Subcutaneous abdominal adipose tissue (tissue), 5 donors: ENCODE measurements around the gene TGM3.

Source experiments
- H3K27ac ChIP-seq: one replicate; pipeline ENCODE4 v1.7.0; 2013; ENCODE audit warnings: low read depth, mild to moderate bottlenecking, inconsistent platforms, low read length, moderate library complexity
- H3K27me3 ChIP-seq, 5 donors: one replicate each; pipeline ENCODE4 v1.7.0; 2013; ENCODE audit warnings: low read length in 5 of 5, inconsistent platforms in 1 of 5; ENCODE audit not compliant: control insufficient read depth in 5 of 5, insufficient read depth in 4 of 5
- H3K36me3 ChIP-seq, 5 donors: one replicate each; pipeline ENCODE4 v1.7.0; 2013; ENCODE audit warnings: low read length in 5 of 5; ENCODE audit not compliant: control insufficient read depth in 5 of 5, insufficient read depth in 5 of 5
- H3K4me1 ChIP-seq, 5 donors: one replicate each; pipeline ENCODE4 v1.7.0; 2013; ENCODE audit warnings: low read length in 5 of 5, mild to moderate bottlenecking in 3 of 5, moderate library complexity in 1 of 5; ENCODE audit not compliant: control insufficient read depth in 5 of 5, insufficient read depth in 5 of 5
- H3K4me3 ChIP-seq, 5 donors: one replicate each; pipeline ENCODE4 v1.7.0; 2013; ENCODE audit warnings: low read length in 5 of 5, low read depth in 1 of 5
- H3K9ac ChIP-seq, 5 donors: one replicate each; pipeline ENCODE4 v1.7.0; 2013; ENCODE audit warnings: low read length in 5 of 5, mild to moderate bottlenecking in 4 of 5, moderate library complexity in 3 of 5
- H3K9me3 ChIP-seq, 5 donors: one replicate each; pipeline ENCODE4 v1.7.0; 2013; ENCODE audit warnings: low read length in 5 of 5; ENCODE audit not compliant: control insufficient read depth in 5 of 5
- donor health status: healthy.
- donor health status: healthy.
- donor health status: healthy.
- donor health status: healthy.
- donor health status: healthy.

The TGM3 gene

DNA sequence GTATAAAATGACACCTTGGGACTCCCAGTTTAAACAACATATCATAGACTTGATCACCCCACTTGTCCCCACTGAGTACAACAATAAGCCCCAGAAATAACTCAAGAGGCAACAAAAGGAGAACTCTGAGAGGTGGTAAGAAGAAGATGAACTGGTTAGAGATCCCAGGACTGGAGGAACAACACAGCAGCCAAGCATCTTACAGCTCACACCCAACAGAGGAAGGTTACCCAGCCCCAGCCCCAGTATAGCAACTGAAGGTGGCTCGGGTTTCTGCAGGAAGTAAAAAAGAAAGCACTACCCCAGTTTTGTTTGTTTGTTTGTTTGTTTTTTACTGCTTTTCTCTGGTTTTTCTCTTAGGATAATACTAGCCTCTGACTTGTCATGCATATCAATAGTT lies 67.8 kb downstream of the TGM3 start:
- Histone ChIP-seq H3K36me3 (no peaks in the 10 kb centered on the region), H3K9ac (no peak overlapping the region), H3K27me3 (peaks cover 0 to 2% (median 0%) of the 10 kb centered on the region in 5 donors), H3K27ac (no peak overlapping the region), H3K4me3 (no peak overlapping the region), H3K9me3 (peaks cover 0 to 14% (median 3%) of the 10 kb centered on the region in 5 donors), H3K4me1 (peaks cover 0 to 5% (median 0%) of the 10 kb centered on the region in 5 donors)

DNA sequence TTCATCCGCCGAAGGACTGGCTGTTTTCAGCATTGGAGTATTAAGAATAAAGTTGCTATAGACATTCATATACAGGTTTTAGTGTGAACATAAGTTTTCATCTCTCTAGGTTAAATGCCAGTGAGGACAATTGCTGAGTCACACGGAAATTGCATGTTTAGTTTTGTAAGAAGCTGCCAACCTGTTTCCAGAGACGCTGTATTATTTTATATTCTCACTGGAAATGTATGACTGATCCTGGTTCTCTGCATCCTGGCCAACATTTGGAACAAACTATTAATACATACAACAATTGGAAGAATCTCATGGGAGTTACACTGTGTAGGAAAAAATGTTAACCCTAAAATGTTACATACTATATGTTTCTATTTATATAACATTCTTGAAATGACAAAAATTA lies 68.2 kb downstream of the TGM3 start:
- H3K4me3 ChIP-seq, result no peak overlapping the region
- H3K36me3 ChIP-seq, result no peaks in the 10 kb centered on the region
- H3K9me3 ChIP-seq, result peaks cover 0 to 17% (median 3%) of the 10 kb centered on the region in 5 donors
- peaks cover 0 to 2% (median 0%) of the 10 kb centered on the region in 5 donors for H3K27me3 ChIP-seq
- peaks cover 0 to 5% (median 0%) of the 10 kb centered on the region in 5 donors for H3K4me1 ChIP-seq
- H3K9ac ChIP-seq, result no peak overlapping the region
- no peak overlapping the region for H3K27ac ChIP-seq

GRCh38 chr20:2365091-2365490 lies 69.3 kb downstream of the TGM3 start:
- Histone ChIP-seq H3K9me3 (peaks cover 0 to 17% (median 3%) of the 10 kb centered on the region in 5 donors), H3K9ac (no peak overlapping the region), H3K4me3 (no peak overlapping the region), H3K4me1 (peaks cover 0 to 5% (median 0%) of the 10 kb centered on the region in 5 donors), H3K27me3 (peaks cover 0 to 2% (median 0%) of the 10 kb centered on the region in 5 donors), H3K27ac (no peak overlapping the region), H3K36me3 (no peaks in the 10 kb centered on the region)

- no peaks in the 10 kb centered on the region for H3K36me3 ChIP-seq
- H3K27ac ChIP-seq, result no peak overlapping the region
- H3K4me1 ChIP-seq, result peaks cover 0 to 5% (median 0%) of the 10 kb centered on the region in 5 donors
- H3K9me3 ChIP-seq, result peaks cover 0 to 17% (median 3%) of the 10 kb centered on the region in 5 donors
- no peak overlapping the region for H3K4me3 ChIP-seq
- peaks cover 0 to 2% (median 0%) of the 10 kb centered on the region in 5 donors for H3K27me3 ChIP-seq
- no peak overlapping the region for H3K9ac ChIP-seq
Observed at GRCh38 chr20:2365666-2366065, 69.9 kb downstream of the TGM3 start.

GRCh38 chr20:2368621-2369020 lies 72.8 kb downstream of the TGM3 start:
- Histone ChIP-seq H3K27me3 (peaks cover 0 to 8% (median 6%) of the 10 kb centered on the region in 5 donors), H3K4me1 (peaks cover 0 to 3% (median 0%) of the 10 kb centered on the region in 5 donors), H3K4me3 (no peak overlapping the region), H3K9me3 (peaks cover 0 to 6% (median 0%) of the 10 kb centered on the region in 5 donors), H3K9ac (no peak overlapping the region), H3K36me3 (no peaks in the 10 kb centered on the region), H3K27ac (no peak overlapping the region)

- Histone ChIP-seq H3K27me3 (peaks cover 0 to 11% (median 8%) of the 10 kb centered on the region in 5 donors), H3K4me1 (no peaks in the 10 kb centered on the region), H3K9ac (no peak overlapping the region), H3K4me3 (no peak overlapping the region), H3K27ac (no peak overlapping the region), H3K9me3 (peaks cover 0 to 6% (median 0%) of the 10 kb centered on the region in 5 donors), H3K36me3 (no peaks in the 10 kb centered on the region)
Observed at GRCh38 chr20:2373098-2373497, 77.3 kb downstream of the TGM3 start.

GRCh38 chr20:2374346-2375125 lies 78.7 kb downstream of the TGM3 start:
- H3K9ac ChIP-seq, result no peak overlapping the region
- H3K9me3 ChIP-seq, result no peaks in the 10 kb centered on the region
- no peak overlapping the region for H3K4me3 ChIP-seq
- no peaks in the 10 kb centered on the region for H3K36me3 ChIP-seq
- no peak overlapping the region for H3K27ac ChIP-seq
- peaks cover 0 to 13% (median 8%) of the 10 kb centered on the region in 5 donors for H3K27me3 ChIP-seq
- H3K4me1 ChIP-seq, result no peaks in the 10 kb centered on the region

GRCh38 chr20:2378893-2379292 lies 83.1 kb downstream of the TGM3 start:
- Histone ChIP-seq H3K27ac (no peak overlapping the region), H3K36me3 (no peaks in the 10 kb centered on the region), H3K27me3 (peaks cover 0 to 10% (median 3%) of the 10 kb centered on the region in 5 donors), H3K9me3 (no peaks in the 10 kb centered on the region), H3K4me3 (no peak overlapping the region), H3K9ac (no peak overlapping the region), H3K4me1 (no peaks in the 10 kb centered on the region)

DNA sequence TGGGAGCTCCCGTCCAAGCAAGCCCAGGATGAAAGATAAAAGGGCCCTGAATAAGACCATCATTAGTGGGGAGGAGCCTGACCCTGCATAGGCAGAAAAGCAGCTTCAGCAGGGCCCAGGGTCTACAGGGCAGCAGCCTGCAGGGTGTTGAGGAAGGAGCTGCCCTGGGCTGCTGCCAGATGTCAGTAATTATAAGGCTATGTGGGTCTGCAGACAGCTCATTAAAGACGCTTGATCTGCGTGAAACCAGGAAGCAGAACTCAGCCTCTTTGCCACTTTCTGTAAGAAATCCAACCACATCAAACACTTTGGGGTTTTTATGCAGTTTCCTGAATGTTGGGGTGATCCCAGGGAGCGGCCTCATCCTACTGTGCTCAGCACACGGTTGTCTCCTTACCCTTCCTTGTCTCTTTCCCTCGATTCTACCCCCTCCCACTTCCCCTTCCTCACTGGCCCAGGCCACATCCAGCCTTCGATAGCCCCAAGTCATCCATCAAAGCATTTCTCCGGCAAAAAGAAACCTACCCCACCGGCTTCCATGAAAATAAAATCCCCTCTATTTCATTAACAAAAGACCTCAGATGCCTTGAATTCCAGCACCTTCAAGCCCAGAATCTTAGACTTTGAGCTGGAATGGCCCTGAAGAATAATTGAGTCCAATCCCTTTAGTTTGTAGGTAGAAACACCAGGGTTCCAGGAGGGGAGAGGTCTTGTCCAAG lies 83.9 kb downstream of the TGM3 start:
- Histone ChIP-seq H3K27me3 (peaks cover 3 to 8% (median 3%) of the 10 kb centered on the region in 5 donors), H3K9ac (no peak overlapping the region), H3K27ac (no peak overlapping the region), H3K4me1 (no peaks in the 10 kb centered on the region), H3K9me3 (no peaks in the 10 kb centered on the region), H3K4me3 (no peak overlapping the region), H3K36me3 (no peaks in the 10 kb centered on the region)

DNA sequence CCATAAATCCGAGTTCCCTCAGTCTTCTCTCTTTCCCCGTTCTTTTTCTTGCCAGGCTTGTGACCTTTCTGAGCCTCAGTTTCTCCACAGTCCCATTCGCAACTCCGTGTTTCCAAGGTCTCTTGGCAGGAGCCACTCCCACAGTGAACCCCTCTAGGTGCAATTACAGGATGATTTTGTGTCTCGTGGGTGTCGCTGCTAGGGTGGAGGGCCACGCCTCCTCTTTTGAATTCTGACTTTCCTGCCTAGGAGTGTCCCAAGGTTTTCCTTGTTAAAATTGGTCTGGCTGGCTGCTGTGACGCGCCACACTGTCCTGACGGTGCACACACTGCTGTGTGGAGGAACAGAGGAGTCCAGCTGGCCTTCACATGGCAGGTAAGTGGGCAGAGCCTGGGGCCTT lies 84.8 kb downstream of the TGM3 start, which contains the start of gene TGM6:
Gene TGM6, plus strand, starts transcription at position 301 of the 400 bp plus-strand sequence. Its CDS starts 68 bp downstream, at position 369.
- Histone ChIP-seq H3K4me3 (no peak within 1 kb of the TSS), H3K9ac (no peak within 1 kb of the TSS), H3K27ac (no peak within 1 kb of the TSS), H3K4me1 (no peaks in the 10 kb centered on the region), H3K9me3 (no peaks in the 10 kb centered on the region), H3K36me3 (no peaks in the 10 kb centered on the region), H3K27me3 (peaks cover 0 to 11% (median 7%) of the 10 kb centered on the region in 5 donors)
